ENCODE data around the gene DRC7.

Gene DRC7

GRCh38 chr16:57676553-57677085 lies 18.0 kb upstream of the DRC7 start:
- no peak for DNase-seq (ENCODE audit: low read depth in 2 of 2)

DNA sequence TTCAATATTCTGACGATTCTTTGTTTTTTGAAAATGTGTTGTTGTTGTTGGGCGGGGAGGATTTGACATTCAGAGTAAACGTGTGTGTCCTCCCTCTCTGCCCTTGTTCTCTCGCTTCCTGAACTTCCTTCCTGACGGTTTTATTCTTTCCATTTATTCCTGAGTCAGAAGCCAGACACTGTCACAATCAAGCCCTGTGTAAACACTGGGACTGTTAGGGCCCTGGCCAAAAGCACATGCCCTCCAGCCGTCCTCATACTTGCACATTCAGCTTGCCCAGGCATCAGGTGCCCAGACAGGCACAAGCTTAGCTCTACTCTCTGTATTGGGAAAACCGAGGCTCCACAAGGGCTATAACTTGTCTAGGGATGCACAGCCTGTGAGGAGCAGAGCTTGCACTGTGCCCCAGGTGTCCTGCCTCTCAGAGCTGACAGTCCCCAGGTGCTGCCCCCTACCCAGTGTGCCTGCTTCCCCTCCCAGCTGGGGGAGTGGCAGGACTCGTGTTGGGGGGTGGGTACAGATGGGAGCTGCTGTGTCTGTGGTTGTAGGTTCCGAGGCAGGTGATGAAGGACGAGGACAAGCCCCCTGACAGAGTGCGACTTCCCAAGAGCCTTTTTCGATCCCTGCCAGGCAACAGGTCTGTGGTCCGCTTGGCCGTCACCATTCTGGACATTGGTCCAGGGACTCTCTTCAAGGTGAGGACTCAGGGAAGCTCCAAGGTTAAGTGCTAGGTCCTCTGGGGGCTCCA lies 16.8 kb upstream of the DRC7 start:
- no peak for DNase-seq (ENCODE audit: low read depth in 2 of 2)

DNA sequence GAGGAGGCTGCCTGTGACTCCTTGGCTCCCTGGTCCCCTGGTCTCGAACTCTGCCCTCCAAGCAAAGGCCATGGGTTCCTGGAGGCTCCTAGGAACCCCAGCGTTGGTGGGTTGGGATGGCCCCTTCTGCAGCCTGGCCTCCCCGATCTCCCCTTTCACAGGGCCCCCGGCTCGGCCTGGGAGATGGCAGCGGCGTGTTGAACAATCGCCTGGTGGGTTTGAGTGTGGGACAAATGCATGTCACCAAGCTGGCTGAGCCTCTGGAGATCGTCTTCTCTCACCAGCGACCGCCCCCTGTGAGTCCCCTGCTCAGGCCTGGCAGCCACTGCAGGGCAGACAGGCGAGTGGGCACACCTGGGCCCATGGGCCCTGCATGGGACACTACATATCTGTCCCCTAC lies 15.6 kb upstream of the DRC7 start:
- DNase-seq (ENCODE audit: low read depth in 2 of 2), result no peak

DNA sequence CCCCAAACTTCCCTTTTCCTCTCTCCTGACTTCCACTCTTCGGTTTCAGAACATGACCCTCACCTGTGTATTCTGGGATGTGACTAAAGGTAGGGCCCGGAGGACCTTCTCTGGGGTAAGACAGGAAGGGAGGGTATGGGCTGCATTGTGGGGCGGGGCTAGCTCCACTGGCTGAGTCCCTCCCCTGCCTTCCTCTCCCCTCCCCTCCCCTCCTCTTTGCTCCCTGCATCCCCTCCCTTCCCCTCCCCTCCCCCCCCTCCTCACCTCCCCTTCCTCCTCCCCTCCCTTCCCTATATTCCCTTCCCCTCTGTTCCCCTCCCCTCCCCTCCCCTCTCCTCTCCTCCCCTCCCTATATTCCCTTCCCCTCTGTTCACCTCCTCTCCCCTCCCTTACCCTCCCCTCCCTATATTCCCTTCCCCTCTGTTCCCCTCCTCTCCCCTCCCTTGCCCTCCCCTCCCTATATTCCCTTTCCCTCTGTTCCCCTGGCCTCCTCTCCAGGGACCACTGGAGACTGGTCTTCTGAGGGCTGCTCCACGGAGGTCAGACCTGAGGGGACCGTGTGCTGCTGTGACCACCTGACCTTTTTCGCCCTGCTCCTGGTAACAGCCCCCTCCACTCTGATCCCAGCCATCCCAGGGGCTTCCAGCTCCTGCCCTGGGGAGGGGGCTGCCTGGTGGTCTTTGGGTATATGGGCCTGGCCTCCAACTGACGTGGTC lies 14.7 kb upstream of the DRC7 start:
- no peak for DNase-seq (ENCODE audit: low read depth in 2 of 2)

- no peak for DNase-seq (ENCODE audit: low read depth in 2 of 2)
Measured at GRCh38 chr16:57680842-57681375, 13.7 kb upstream of the DRC7 start.

GRCh38 chr16:57681950-57682728 lies 12.5 kb upstream of the DRC7 start:
- DNase-seq (ENCODE audit: low read depth in 2 of 2), result no peak

- no peak for DNase-seq (ENCODE audit: low read depth in 2 of 2)
Measured at GRCh38 chr16:57682809-57683635, 11.6 kb upstream of the DRC7 start.

DNA sequence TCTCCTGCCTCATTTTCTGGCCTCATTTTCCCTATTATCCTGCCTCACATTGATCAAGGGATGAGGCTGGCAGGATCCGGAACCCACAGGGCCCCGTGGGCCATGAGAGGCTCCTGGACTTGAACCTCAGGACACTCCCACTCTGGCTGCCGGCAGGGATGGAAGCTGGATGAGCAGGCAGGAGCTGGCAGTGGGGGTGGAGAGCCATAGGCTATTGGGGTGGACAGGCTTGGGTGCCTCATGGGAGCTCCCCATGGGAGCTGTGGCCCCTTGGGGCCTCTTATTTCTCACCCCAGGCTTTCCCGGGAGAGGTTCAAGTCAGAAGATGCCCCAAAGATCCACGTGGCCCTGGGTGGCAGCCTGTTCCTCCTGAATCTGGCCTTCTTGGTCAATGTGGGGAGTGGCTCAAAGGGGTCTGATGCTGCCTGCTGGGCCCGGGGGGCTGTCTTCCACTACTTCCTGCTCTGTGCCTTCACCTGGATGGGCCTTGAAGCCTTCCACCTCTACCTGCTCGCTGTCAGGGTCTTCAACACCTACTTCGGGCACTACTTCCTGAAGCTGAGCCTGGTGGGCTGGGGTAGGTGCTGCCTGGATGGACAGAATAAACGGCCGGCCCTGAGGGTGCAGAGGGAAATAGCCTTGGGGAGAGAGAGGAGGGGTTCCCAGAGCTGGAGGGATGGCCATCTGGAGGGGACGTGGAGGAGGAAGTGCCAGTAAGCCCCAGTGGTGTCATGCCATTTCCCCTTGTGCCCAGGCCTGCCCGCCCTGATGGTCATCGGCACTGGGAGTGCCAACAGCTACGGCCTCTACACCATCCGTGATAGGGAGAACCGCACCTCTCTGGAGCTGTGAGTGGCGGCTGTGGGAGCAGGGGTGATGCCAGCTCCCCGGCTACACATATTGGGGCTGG lies 10.7 kb upstream of the DRC7 start:
- DNase-seq (ENCODE audit: low read depth in 2 of 2), result no peak

DNA sequence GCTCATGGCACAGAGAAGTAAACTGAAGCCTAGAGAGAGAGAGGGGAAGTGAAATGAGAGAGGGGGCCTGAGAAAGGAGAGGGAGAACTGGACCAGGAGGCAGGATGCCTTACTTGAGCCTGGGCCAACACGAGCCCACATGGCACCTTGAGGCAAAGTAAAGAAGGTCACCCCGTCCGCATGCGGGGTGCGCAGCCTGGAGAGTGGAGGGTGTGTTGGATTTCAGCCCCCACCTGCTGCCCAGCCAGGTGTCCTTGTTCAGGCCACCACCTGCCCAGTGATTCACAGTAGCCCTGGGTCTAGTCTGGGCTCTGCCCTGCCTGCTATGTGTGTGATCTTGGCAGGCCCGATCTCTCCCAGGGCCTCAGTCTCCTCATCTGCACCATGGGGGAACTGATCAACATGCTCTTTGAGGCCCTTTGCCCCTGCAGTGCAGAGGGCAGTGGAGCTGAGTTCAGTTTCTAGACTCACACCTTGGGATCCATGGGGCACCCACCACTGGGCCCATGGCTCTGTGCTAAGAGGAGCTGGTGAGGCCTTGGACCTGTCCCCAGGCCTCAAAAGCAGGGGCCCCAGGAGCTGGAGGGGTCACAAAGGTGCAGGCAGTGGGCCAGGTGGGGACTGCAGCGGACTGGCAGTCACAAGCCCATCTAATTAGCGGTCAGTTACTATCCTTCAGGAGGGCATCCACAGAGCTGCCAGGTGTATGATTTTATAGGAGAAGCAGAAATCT lies 9.8 kb upstream of the DRC7 start:
- no peak for DNase-seq (ENCODE audit: low read depth in 2 of 2)

DNA sequence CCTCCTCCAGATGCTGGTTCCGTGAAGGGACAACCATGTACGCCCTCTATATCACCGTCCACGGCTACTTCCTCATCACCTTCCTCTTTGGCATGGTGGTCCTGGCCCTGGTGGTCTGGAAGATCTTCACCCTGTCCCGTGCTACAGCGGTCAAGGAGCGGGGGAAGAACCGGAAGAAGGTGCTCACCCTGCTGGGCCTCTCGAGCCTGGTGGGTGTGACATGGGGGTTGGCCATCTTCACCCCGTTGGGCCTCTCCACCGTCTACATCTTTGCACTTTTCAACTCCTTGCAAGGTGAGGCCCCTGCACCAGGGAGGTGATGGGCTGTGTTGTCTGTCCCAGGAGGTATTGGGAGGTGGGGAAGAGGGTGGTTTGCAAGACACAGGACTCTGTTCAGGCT lies 9.0 kb upstream of the DRC7 start:
- no peak for DNase-seq (ENCODE audit: low read depth in 2 of 2)

DNA sequence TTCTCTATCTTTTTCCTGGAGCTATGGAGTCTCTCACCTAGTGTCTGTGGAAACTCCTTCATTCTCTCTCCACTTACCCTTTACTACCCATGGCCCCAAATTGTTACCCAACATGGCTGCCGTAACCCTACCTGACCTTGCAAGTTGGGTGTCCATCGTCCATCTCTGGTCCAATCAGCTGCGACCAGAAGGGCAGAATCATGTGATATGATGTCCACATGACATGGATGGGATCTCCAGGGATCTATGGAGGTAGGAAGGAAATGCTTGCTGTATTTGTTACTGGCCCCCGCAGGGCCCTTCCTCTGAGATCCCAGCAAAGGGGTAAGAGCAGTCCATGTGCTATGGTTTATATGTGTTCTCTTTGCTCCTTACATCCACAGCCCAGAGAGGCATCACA lies 8.0 kb upstream of the DRC7 start:
- DNase-seq (ENCODE audit: low read depth in 2 of 2), result no peak

- DNase-seq (ENCODE audit: low read depth in 2 of 2), result no peak
Measured at GRCh38 chr16:57687363-57687929, 7.2 kb upstream of the DRC7 start.

GRCh38 chr16:57688487-57688986 lies 6.1 kb upstream of the DRC7 start:
- DNase-seq (ENCODE audit: low read depth in 2 of 2), result no peak

DNA sequence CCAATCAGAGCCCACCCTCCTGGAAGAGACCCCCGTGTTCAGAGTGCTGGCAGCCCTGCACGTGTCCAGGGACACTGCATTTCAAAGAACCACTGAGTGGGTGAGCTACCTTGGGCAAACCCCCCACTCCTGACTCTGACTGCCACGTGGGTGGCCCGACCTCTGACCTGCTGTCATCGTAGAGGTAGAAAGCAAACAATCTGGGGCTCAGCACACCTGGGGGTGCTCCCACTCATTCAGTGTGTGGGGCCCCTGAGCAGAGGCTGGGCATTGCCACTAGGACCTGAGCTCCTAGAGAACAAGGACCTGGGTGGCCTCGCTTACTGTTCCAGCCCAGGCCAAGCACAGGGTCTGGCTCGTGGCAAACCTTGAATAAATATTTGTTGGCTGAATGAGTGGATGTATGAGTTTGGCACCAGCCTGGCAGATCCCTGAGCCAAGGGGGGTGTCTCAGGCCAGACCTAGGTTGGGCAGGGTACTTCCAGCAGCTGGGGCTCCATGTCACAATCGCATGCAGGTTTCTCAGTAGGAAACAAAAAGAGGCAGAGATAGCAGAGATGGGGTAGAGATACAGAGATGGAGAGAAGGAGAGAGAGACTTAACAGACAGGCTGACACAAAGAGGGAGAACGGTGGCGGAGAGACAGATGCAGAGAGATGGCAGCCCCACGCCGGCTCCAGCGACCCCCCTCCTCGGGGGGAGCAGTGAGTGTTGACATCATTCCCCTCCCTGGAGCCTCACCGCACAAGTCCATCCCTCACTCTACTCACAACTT lies 5.4 kb upstream of the DRC7 start:
- no peak for DNase-seq (ENCODE audit: low read depth in 2 of 2)

DNA sequence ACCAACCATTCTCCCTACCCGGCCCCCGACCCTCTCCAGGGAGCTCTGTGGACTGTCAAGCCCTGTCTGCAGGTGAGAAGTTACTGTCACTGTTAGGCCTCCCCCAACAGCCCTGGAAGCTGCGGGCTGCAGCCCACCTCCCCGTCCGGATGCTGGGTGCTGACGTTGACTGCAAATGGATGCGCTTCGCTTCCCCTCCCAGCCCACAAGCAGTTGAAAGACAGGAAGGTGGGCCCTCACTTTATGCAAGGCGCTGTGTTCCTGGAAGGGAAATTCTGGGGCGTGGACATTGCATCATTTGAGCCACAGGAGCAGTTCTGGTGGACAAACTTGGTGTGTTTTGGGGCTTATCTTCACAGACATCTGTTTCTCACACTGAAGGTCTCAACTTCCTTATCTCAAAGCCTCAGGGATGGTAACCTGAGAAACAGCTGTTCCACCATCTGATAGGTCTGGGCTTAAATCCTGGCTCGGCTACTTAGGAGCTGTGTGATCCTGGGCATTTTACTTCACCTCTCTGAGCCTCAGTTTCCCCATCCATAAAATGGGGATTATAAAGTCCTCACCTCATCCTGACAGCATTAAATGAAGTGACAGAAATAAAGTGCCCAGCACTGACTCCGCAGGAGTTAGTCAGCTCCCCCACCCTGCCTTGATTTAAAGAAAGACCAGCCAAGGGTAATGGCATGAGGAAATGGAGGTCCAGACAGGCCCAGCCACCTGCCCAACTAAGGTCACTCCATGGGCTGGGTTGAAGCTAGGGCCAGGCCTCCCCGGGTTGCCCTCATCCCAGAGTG lies 4.6 kb upstream of the DRC7 start:
- DNase-seq (ENCODE audit: low read depth in 2 of 2), result no peak

- DNase-seq (ENCODE audit: low read depth in 2 of 2), result no peak
Measured at GRCh38 chr16:57690782-57691471, 3.7 kb upstream of the DRC7 start.

DNA sequence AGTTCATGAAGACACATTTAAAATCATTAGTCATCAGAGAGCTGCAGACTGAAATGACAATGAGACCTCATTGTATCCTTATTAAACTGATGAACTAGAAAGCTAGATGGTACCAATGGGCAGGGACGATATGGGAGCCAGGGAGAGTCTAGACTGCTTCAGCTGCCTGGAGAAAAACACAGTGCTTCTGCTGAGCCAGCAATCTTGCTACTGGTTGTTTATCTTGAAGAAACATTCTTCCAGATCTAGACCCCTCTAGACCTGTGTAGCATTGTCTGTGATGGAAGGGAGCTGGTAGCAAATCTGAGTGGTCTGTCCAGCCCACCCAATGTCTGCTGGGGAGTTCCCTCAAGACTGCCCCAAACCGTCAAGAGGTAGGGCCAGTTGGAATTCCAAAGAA lies 2.0 kb upstream of the DRC7 start:
- no peak for DNase-seq (ENCODE audit: low read depth in 2 of 2)

Data from fibroblast of skin of left biceps (primary cell).